ENCODE results near the gene PATZ1. TPM values are rescaled to one million over a fixed set of nuclear protein-coding genes. Genes with fewer than 3 reads are reported as not detected.
A peak's percentile ranks its signal among the peaks of the same experiment; 100 is the strongest.

The PATZ1 gene, protein sequence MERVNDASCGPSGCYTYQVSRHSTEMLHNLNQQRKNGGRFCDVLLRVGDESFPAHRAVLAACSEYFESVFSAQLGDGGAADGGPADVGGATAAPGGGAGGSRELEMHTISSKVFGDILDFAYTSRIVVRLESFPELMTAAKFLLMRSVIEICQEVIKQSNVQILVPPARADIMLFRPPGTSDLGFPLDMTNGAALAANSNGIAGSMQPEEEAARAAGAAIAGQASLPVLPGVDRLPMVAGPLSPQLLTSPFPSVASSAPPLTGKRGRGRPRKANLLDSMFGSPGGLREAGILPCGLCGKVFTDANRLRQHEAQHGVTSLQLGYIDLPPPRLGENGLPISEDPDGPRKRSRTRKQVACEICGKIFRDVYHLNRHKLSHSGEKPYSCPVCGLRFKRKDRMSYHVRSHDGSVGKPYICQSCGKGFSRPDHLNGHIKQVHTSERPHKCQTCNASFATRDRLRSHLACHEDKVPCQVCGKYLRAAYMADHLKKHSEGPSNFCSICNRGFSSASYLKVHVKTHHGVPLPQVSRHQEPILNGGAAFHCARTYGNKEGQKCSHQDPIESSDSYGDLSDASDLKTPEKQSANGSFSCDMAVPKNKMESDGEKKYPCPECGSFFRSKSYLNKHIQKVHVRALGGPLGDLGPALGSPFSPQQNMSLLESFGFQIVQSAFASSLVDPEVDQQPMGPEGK
- total RNA-seq (2021; fragmentation: NEBNext Ultra II Directional; extraction: Animal tissue kit (Norgen Biotek cat#: 25700)) (70.8 and 70.9 TPM in 2 replicates), polyA plus RNA-seq (2011; rRNA removed) (62.1 and 77.5 TPM in 2 replicates), polyA minus RNA-seq (2011; rRNA and poly(A)+ RNA removed) (78.5 and 89.3 TPM in 2 replicates)
- 58.1 TPM for polyA plus RNA-seq (2011; cell fraction: cytosol; rRNA removed)
- polyA plus RNA-seq (2011; cell fraction: nucleus; rRNA removed), result 111 TPM
- polyA plus RNA-seq (2012, experiment 1 of 2), result 60.7 to 70.0 TPM (median 64.4 TPM) in 4 replicates
- polyA plus RNA-seq (2012, experiment 2 of 2), result 76.3 TPM
- 36.5 TPM for polyA plus RNA-seq (2013, experiment 1 of 2)
- 33.9 TPM for polyA plus RNA-seq (2013, experiment 2 of 2)
- 69.9 TPM for polyA minus RNA-seq (2011; cell fraction: cytosol; rRNA and poly(A)+ RNA removed)
- 74.8 TPM for polyA minus RNA-seq (2011; cell fraction: nucleus; rRNA and poly(A)+ RNA removed)
- long read RNA-seq, experiment 1, transcript PATZ1-203 (4 exons, 3,638 nt), result minor isoform, 10 of 59 reads
- long read RNA-seq, experiment 1, transcript PATZ1-201 (3 exons, 2,516 nt), result major isoform, 17 of 59 reads
- long read RNA-seq, experiment 1, partial matches to known transcripts, result 21 of 59 reads
- long read RNA-seq, experiment 1, other reads (novel, unspliced or antisense), result 10 of 59 reads
- long read RNA-seq, experiment 2, partial matches to known transcripts, result 2 of 17 reads
- long read RNA-seq, experiment 2, other reads (novel, unspliced or antisense), result 11 of 17 reads

DNA sequence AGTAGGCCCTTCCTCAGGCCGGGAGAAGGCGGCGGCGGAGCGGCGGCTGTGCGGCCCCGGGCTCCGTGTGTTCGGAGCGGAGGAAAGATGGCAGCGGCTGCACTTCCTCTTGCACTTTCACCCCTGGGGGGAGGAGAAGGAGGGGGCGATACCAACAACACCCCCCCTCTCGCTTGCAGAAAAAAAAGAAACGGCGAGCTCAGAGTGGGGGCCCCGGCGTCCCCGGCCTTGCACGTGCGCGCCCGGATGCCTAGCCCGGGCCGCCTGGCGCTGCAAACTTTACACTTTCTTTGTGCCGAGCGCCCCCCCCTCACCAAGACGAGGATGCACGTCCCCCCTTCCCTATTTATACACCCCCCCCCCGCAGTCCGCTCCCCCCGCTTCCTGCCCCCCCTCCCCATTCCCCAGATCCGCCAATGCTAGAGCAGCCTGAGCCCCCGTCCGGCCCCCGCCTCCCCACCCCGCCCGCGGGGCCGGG is at the start of gene PATZ1:
TSS of gene PATZ1 (minus strand) at position 92 of the 478 bp plus-strand sequence. CDS start 744 bp downstream, outside the sequence.
- peaks cover 0 to 31% (median 10%) of the 10 kb centered on the region in 4 experiments; a peak in 5 of 8 replicates for H3K36me3 ChIP-seq (ENCODE audit: control insufficient read depth in 2 of 4, insufficient read depth in 4 of 4, low read length in 3 of 4)
- H3K9ac ChIP-seq (replicated peaks in 1 of 4; ENCODE audit: extremely low read depth in 1 of 4, low read depth in 3 of 4, low read length in 3 of 4), result peak within 1 kb of the TSS; percentile 85 to 97 (median 89)
- WGBS, 2 experiments (ENCODE audit: extremely low coverage in 1 of 2, insufficient coverage in 1 of 2, insufficient read length in 1 of 2, insufficient replicate concordance in 2 of 2, low coverage in 1 of 2, low lambda C conversion rate in 2 of 2, missing lambda C conversion rate in 1 of 2), result 0% methylated on average over 5 of the region's 41 CpGs; no CpG with 5 or more reads in 1 of the 2 experiments
- no peaks in the 10 kb centered on the region for H3K27me3 ChIP-seq (replicated peaks in 1 of 4; ENCODE audit: control insufficient read depth in 3 of 4, extremely low read depth in 1 of 4, insufficient read depth in 3 of 4, low read length in 3 of 4)
- H3K4me2 ChIP-seq (ENCODE audit: insufficient read depth in 1 of 2, low read depth in 2 of 2, low read length in 2 of 2), result peak within 1 kb of the TSS; percentile 88 to 98
- H3K79me1 ChIP-seq (ENCODE audit: low read depth, low read length), result peaks cover 17% of the 10 kb centered on the region
- H2BK12ac ChIP-seq (ENCODE audit: low read depth, low read length), result 0 out of 2 replicates have a peak within 1 kb of the TSS, but pooled peaks have one; percentile 95
- POLR2A ChIA-PET (ENCODE audit: partially characterized antibody), result interaction anchor here (0.6 to 4.0 kb wide), 42 partner anchors 8 to 455 kb away, joined by 3 to 50 read pairs (median 4); partner anchors contain the start of genes DEPDC5, DRG1, LIMK2 and PIK3IP1
- H2AK5ac ChIP-seq (ENCODE audit: low read depth, low read length), result peak within 1 kb of the TSS; percentile 65; the same call in 1 of the 2 replicates
- H4K20me1 ChIP-seq (replicated peaks in 1 of 2; ENCODE audit: control insufficient read depth in 1 of 2, insufficient read depth in 2 of 2, low read length in 2 of 2), result peaks cover 0 to 2% of the 10 kb centered on the region in 2 experiments
- peaks cover 0 to 35% (median 31%) of the 10 kb centered on the region in 4 experiments; a peak in 6 of 7 replicates for H3K4me1 ChIP-seq (replicated peaks in 1 of 4; ENCODE audit: control insufficient read depth in 3 of 4, insufficient read depth in 4 of 4, low read length in 3 of 4)
- peak within 1 kb of the TSS; percentile 48 for H3K14ac ChIP-seq (ENCODE audit: insufficient read length)
- peak within 1 kb of the TSS; percentile 99 for H4K91ac ChIP-seq (replicated peaks; ENCODE audit: insufficient read length, low read length)
- no peak within 1 kb of the TSS for H3K23ac ChIP-seq (ENCODE audit: insufficient read length)
- H3K27ac ChIP-seq (ENCODE audit: low read depth, low read length), result peak within 1 kb of the TSS; percentile 93
- H4K5ac ChIP-seq (ENCODE audit: insufficient read length, low read depth, low read length), result peak within 1 kb of the TSS; percentile 96
- H2BK20ac ChIP-seq (ENCODE audit: low read length), result 0 out of 2 replicates have a peak within 1 kb of the TSS, but pooled peaks have one; percentile 34
- H3K9me3 ChIP-seq (ENCODE audit: insufficient read depth in 2 of 2, low read depth in 1 of 2, low read length in 1 of 2), result no peaks in the 10 kb centered on the region
- no peak for FAIRE-seq
- DNase-seq (ENCODE audit: low read depth in 1 of 2, low spot score in 2 of 2), result peak in 1 of 2 experiments; percentile 61
- H2BK15ac ChIP-seq (ENCODE audit: low read length), result no peak within 1 kb of the TSS
- H3K4me3 ChIP-seq (ENCODE audit: extremely low read depth in 1 of 4, insufficient read depth in 2 of 4, low read depth in 3 of 4, low read length in 4 of 4), result peak within 1 kb of the TSS; percentile 73 to 93 (median 84)
- peaks cover 34% of the 10 kb centered on the region for H3K23me2 ChIP-seq (ENCODE audit: low read depth, low read length)
- H3K18ac ChIP-seq (ENCODE audit: extremely low read depth, low read length), result peak within 1 kb of the TSS; percentile 99
- H2BK120ac ChIP-seq (replicated peaks; ENCODE audit: low read depth, low read length), result peak within 1 kb of the TSS; percentile 66
- peak within 1 kb of the TSS; percentile 97 for H3K56ac ChIP-seq (replicated peaks; ENCODE audit: insufficient read length, low read depth, low read length)
- peak within 1 kb of the TSS; percentile 98 for H4K8ac ChIP-seq (ENCODE audit: extremely low read depth, insufficient read depth, low read length)
- no peak within 1 kb of the TSS for H2AFZ ChIP-seq (ENCODE audit: low read length)
- peak within 1 kb of the TSS; percentile 99 for H3K4ac ChIP-seq (replicated peaks; ENCODE audit: insufficient read length, low read depth, low read length)
- peak within 1 kb of the TSS; percentile 90 for H2BK5ac ChIP-seq (ENCODE audit: low read depth, low read length)
- peaks cover 3 to 40% of the 10 kb centered on the region in 2 experiments; a peak in 3 of 4 replicates for H3K79me2 ChIP-seq (ENCODE audit: control insufficient read depth in 1 of 2, insufficient read depth in 2 of 2, low read length in 2 of 2)
- CTCF ChIA-PET (ENCODE audit: partially characterized antibody), result interaction anchor here (0.9 to 1.2 kb wide), 3 partner anchors 15 to 130 kb away, joined by 3 to 6 read pairs (median 3); no protein-coding TSS in a partner anchor
- TF ChIP-seq GABPA (IDR thresholded peaks at IDR 0.05; ENCODE audit: borderline replicate concordance, insufficient read depth, low read length) (no peak), MAX (IDR thresholded peaks at IDR 0.05) (peak; percentile 70), ATF2 (IDR thresholded peaks at IDR 0.05; ENCODE audit: low read length) (no peak)
